Endothelial cell of umbilical vein (primary cell): ENCODE data around the gene UBE2Q1. TPM values are rescaled to one million over a fixed set of nuclear protein-coding genes. Genes with fewer than 3 reads are reported as not detected.

Experiments used
- BruUV-seq: library from RNA; stranded (reverse); fragments of 400-500 nt; replicated peaks from 2 replicates; lab custom pipeline; 2021; lab: Mats Ljungman, UMichigan
- CTCF ChIA-PET: fragments of 300-600, 350-600 bp; sonication (Branson Sonifier 250); formaldehyde crosslinking; loops from one replicate; lab custom pipeline; 2021; ENCODE audit warnings: antibody characterized with exemption, inconsistent platforms; lab: Charles Lee
- POLR2A ChIA-PET: fragments of 300-600, 350-600 bp; sonication (Branson Sonifier 250); formaldehyde crosslinking; loops from one replicate; lab custom pipeline; 2021; ENCODE audit warnings: antibody characterized with exemption, inconsistent platforms; lab: Charles Lee
- DNase-seq: peaks from one replicate; pipeline ENCODE4 v3.0.0-alpha.2; 2011; ENCODE audit warnings: low read depth, low spot score
- FAIRE-seq: peaks from 2 replicates; lab custom pipeline; 2011; peaks lifted over from hg19 to GRCh38; lab: Jason Lieb, UNC
- H2AFZ ChIP-seq: 2 replicates; pipeline ENCODE4 v1.6.0; 2012; ENCODE audit warnings: low read depth, low read length, control low read depth, inconsistent platforms
- H3K27ac ChIP-seq: 2 replicates; pipeline ENCODE4 v1.5.1; 2011; ENCODE audit warnings: low read depth, mild to moderate bottlenecking, control low read depth, low read length, moderate library complexity; ENCODE audit not compliant: insufficient read depth
- H3K27me3 ChIP-seq, 2 experiments: 2 replicates each; pipeline versions ENCODE4 v1.6.0 to v1.6.1; 2011; ENCODE audit warnings: low read length in 2 of 2, mixed read lengths in 1 of 2; ENCODE audit not compliant: control insufficient read depth in 2 of 2, insufficient read depth in 2 of 2
- H3K36me3 ChIP-seq, 2 experiments: 2 replicates in 1 of 2; 3 replicates in 1 of 2; pipeline ENCODE4 v1.5.1; 2011; ENCODE audit warnings: low read length in 2 of 2, mild to moderate bottlenecking in 1 of 2, moderate library complexity in 1 of 2; ENCODE audit not compliant: control insufficient read depth in 2 of 2, insufficient read depth in 2 of 2; ENCODE audit errors: extremely low read depth in 1 of 2
- H3K4me1 ChIP-seq: 3 replicates; pipeline ENCODE4 v1.5.1; 2011; ENCODE audit warnings: mild to moderate bottlenecking, low read length; ENCODE audit not compliant: control insufficient read depth, insufficient read depth; ENCODE audit errors: extremely low read depth
- H3K4me2 ChIP-seq: 2 replicates; pipeline ENCODE4 v1.6.1; 2011; ENCODE audit warnings: low read length, control low read depth, mixed read lengths; ENCODE audit not compliant: insufficient read depth
- H3K4me3 ChIP-seq, 3 experiments: fragments of 200-600 bp in 1 of 3; sonication (generic), shearing (Covaris generic) in 1 of 3; replicated peaks in 1 of 3; 2 replicates each; pipeline ENCODE4 v1.5.1; 2011 to 2016; ENCODE audit warnings: control low read depth in 3 of 3, low read length in 3 of 3, mild to moderate bottlenecking in 2 of 3, inconsistent platforms in 1 of 3, low read depth in 1 of 3, moderate library complexity in 1 of 3; ENCODE audit not compliant: insufficient read depth in 1 of 3
- H3K79me2 ChIP-seq: 2 replicates; pipeline ENCODE4 v1.6.0; 2012; ENCODE audit warnings: low read length, inconsistent platforms; ENCODE audit not compliant: control insufficient read depth, insufficient read depth
- H3K9ac ChIP-seq: replicated peaks from 2 replicates; pipeline ENCODE3; 2011; ENCODE audit warnings: low read length, control low read depth; ENCODE audit not compliant: insufficient read depth; ENCODE audit errors: extremely low read depth
- H3K9me1 ChIP-seq: replicated peaks from 3 replicates; pipeline ENCODE4 v1.6.0; 2011; ENCODE audit warnings: mild to moderate bottlenecking, low read length; ENCODE audit not compliant: control insufficient read depth, insufficient read depth; ENCODE audit errors: extremely low read depth
- H3K9me3 ChIP-seq: replicated peaks from 2 replicates; pipeline ENCODE4 v1.5.1; 2012; ENCODE audit warnings: low read length, inconsistent platforms; ENCODE audit not compliant: control insufficient read depth, insufficient read depth
- H4K20me1 ChIP-seq: replicated peaks from 2 replicates; pipeline ENCODE3; 2011; ENCODE audit warnings: mild to moderate bottlenecking, low read length; ENCODE audit not compliant: control insufficient read depth, insufficient read depth; ENCODE audit errors: extremely low read depth
- EZH2 ChIP-seq: IDR thresholded peaks from 2 replicates; pipeline ENCODE4 v1.6.1; 2012; ENCODE audit warnings: borderline replicate concordance, low read depth, mild to moderate bottlenecking, moderate library complexity, low read length, inconsistent platforms; ENCODE audit not compliant: severe bottlenecking
- FOS ChIP-seq: IDR thresholded peaks from 2 replicates; pipeline ENCODE4 v1.6.1; 2011; ENCODE audit warnings: mild to moderate bottlenecking, low read length, moderate library complexity, borderline replicate concordance; ENCODE audit not compliant: insufficient read depth
- GATA2 ChIP-seq: IDR thresholded peaks from 2 replicates; pipeline ENCODE4 v1.7.0; 2011; ENCODE audit warnings: low read depth, mild to moderate bottlenecking, moderate library complexity, mixed read lengths, low read length; ENCODE audit not compliant: insufficient read length, insufficient read depth
- JUN ChIP-seq: IDR thresholded peaks from 2 replicates; pipeline ENCODE4 v1.6.1; 2011; ENCODE audit warnings: borderline replicate concordance, low read depth; ENCODE audit not compliant: insufficient read length, insufficient read depth
- MYC ChIP-seq: IDR thresholded peaks from one replicate; pipeline ENCODE4 v1.6.1; 2011; ENCODE audit warnings: mild to moderate bottlenecking, low read depth, low read length
- POLR2A ChIP-seq: IDR thresholded peaks from 2 replicates; pipeline ENCODE4 v1.6.1; 2012; ENCODE audit warnings: low read depth, mild to moderate bottlenecking, control low read depth, low read length
- POLR2AphosphoS5 ChIP-seq: IDR thresholded peaks from 2 replicates; pipeline ENCODE4 v1.6.1; 2012; ENCODE audit warnings: low read depth, mild to moderate bottlenecking, control low read depth, low read length, moderate library complexity; ENCODE audit not compliant: insufficient read depth
- dilution Hi-C: fragments of 300-500 bp; cut with MboI; formaldehyde crosslinking; loops from one replicate; pipeline ENCODE4 v1.15.0; 2019; ENCODE audit warnings: low sequenced_read_pairs; ENCODE audit not compliant: extremely low pct_ligation_motif_present
- intact Hi-C: fragments of 100-400 bp; cut with micrococcal nuclease; formaldehyde crosslinking; loops from one replicate; pipeline ENCODE4 v1.10.0; 2022
- polyA plus RNA-seq, 4 experiments: library from polyadenylated mRNA; depleted of rRNA in 3 of 4; stranded (reverse) in 3 of 4; unstranded in 1 of 4; fragments of >200 nt; gene quantifications; 2 replicates each; pipeline versions ENCODE4 v1.2.1 to v1.2.3, GENCODE V29; 2011 to 2012; ENCODE audit warnings: missing spikeins in 1 of 4
- total RNA-seq: library from RNA; stranded (reverse); gene quantifications from 2 replicates; pipeline ENCODE4 v1.2.3, GENCODE V29; 2021
- TF ChIP-seq, protein P1 (sequence below), 2 donors: IDR thresholded peaks; 1 replicate in 1 of 2; 2 replicates in 1 of 2; pipeline ENCODE4 v1.5.1; 2011; ENCODE audit warnings: low read length in 2 of 2, mild to moderate bottlenecking in 2 of 2, moderate library complexity in 2 of 2, control low read depth in 1 of 2, inconsistent platforms in 1 of 2, low read depth in 1 of 2; ENCODE audit not compliant: insufficient read depth in 1 of 2; ENCODE audit errors: extremely low read depth in 1 of 2
- TF ChIP-seq, protein P2 (sequence below): IDR thresholded peaks from 2 replicates; pipeline ENCODE4 v1.6.1; 2011; ENCODE audit not compliant: insufficient read depth, insufficient read length

The UBE2Q1 gene
- total and polyA plus RNA-seq, 2 donors (not counting 3 experiments of a cell fraction or from before 2014, with no cell fraction given) = 16.5 to 85.4 TPM

DNA sequence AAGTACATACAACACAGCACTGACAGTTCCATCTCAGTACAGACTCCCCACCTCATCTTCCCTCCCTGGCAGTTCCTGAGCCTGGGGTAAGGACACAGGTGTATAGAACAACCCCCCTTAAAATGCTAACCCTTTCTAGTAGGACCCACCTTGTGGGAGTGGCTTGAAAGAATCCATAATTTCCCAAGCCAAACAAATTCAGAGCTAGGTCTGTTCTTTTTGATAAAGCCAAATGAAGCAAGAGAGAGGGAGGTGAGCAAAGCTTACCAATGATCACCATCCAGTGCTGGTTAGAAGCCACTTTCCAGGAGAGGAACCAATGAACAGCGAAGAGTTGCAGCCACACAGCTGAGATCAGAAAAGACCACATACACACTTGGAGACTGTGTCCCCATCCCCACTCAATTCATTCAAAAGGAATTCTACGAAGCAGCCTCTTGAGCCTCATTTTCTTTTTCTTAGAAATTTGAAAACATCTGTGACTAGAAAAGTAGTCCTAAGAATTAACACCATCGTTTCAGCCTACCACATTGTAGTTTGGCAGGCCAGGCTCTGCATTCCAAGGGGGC lies 9.2 kb downstream of the UBE2Q1 start:
- BruUV-seq = no TSS peak

More for the DNA sequence above, 9.2 kb downstream of the UBE2Q1 start:
- ChIA-PET POLR2A (interaction anchor here (0.5 kb wide), 1 partner anchor 59 kb away, joined by 8 read pairs; no protein-coding TSS in a partner anchor), CTCF (interaction anchor here (7.4 kb wide), 1 partner anchor 67 kb away, joined by 489 read pairs; no protein-coding TSS in a partner anchor)
- Histone ChIP-seq H3K4me2 (no peak overlapping the region), H3K27ac (no peak overlapping the region), H3K9ac (no peak overlapping the region), H2AFZ (no peak overlapping the region), H4K20me1 (no peaks in the 10 kb centered on the region), H3K36me3 (peaks cover 40 to 46% of the 10 kb centered on the region in 2 experiments), H3K9me1 (no peaks in the 10 kb centered on the region), H3K27me3 (no peaks in the 10 kb centered on the region), H3K4me3 (no peak overlapping the region), H3K79me2 (peaks cover 3% of the 10 kb centered on the region), H3K4me1 (no peaks in the 10 kb centered on the region), H3K9me3 (no peaks in the 10 kb centered on the region)
- intact Hi-C loops = no loop called here
- dilution Hi-C loops = no loop called here
- TF ChIP-seq JUN (no peak), GATA2 (no peak), EZH2 (no peak), MYC (no peak), POLR2AphosphoS5 (no peak), POLR2A (no peak), FOS (no peak)
- TF ChIP-seq, protein P1, sequence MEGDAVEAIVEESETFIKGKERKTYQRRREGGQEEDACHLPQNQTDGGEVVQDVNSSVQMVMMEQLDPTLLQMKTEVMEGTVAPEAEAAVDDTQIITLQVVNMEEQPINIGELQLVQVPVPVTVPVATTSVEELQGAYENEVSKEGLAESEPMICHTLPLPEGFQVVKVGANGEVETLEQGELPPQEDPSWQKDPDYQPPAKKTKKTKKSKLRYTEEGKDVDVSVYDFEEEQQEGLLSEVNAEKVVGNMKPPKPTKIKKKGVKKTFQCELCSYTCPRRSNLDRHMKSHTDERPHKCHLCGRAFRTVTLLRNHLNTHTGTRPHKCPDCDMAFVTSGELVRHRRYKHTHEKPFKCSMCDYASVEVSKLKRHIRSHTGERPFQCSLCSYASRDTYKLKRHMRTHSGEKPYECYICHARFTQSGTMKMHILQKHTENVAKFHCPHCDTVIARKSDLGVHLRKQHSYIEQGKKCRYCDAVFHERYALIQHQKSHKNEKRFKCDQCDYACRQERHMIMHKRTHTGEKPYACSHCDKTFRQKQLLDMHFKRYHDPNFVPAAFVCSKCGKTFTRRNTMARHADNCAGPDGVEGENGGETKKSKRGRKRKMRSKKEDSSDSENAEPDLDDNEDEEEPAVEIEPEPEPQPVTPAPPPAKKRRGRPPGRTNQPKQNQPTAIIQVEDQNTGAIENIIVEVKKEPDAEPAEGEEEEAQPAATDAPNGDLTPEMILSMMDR (IDR thresholded peaks at IDR 0.05; ENCODE audit: extremely low read depth in 1 of 2, insufficient read depth in 1 of 2, low read depth in 1 of 2, low read length in 2 of 2) = no peak
- TF ChIP-seq, protein P2, sequence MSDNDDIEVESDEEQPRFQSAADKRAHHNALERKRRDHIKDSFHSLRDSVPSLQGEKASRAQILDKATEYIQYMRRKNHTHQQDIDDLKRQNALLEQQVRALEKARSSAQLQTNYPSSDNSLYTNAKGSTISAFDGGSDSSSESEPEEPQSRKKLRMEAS = no peak
- DNase-seq (no peak), FAIRE-seq (no peak)
